ENCODE data around the gene BTBD9. TPM values are rescaled to one million over a fixed set of nuclear protein-coding genes. Genes with fewer than 3 reads are reported as not detected.

BTBD9 gene
- total and polyA plus RNA-seq, 10 donors: 1.2 to 43.1 (median 27.8) TPM

- TF ChIP-seq, protein P1, sequence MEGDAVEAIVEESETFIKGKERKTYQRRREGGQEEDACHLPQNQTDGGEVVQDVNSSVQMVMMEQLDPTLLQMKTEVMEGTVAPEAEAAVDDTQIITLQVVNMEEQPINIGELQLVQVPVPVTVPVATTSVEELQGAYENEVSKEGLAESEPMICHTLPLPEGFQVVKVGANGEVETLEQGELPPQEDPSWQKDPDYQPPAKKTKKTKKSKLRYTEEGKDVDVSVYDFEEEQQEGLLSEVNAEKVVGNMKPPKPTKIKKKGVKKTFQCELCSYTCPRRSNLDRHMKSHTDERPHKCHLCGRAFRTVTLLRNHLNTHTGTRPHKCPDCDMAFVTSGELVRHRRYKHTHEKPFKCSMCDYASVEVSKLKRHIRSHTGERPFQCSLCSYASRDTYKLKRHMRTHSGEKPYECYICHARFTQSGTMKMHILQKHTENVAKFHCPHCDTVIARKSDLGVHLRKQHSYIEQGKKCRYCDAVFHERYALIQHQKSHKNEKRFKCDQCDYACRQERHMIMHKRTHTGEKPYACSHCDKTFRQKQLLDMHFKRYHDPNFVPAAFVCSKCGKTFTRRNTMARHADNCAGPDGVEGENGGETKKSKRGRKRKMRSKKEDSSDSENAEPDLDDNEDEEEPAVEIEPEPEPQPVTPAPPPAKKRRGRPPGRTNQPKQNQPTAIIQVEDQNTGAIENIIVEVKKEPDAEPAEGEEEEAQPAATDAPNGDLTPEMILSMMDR (IDR thresholded peaks at IDR 0.05 in 8 of 11, conservative IDR thresholded peaks at IDR 0.05 in 3 of 11): no peak
- peak in 2 of 3 donors; percentile 34 to 35 for TF ChIP-seq POLR2AphosphoS5 (IDR thresholded peaks at IDR 0.05)
- intact Hi-C loops (cut with DNase I; ENCODE audit: low total_unique reads): no loop called here
- Histone ChIP-seq H3K27me3 (replicated peaks in 1 of 7) (no peaks in the 10 kb centered on the region), H3K4me1 (peaks cover 0 to 26% (median 8%) of the 10 kb centered on the region in 6 donors), H3K36me3 (peaks cover 0 to 67% (median 14%) of the 10 kb centered on the region in 6 donors), H3K27ac (no peak overlapping the region), H3K9me3 (no peaks in the 10 kb centered on the region), H3K4me3 (no peak overlapping the region)
- no peak for DNase-seq
- 92 to 97% (median 96%) methylated on average over 21 to 22 of the region's 22 CpGs for WGBS, 5 donors
Observed at GRCh38 chr6:38151580-38152500, 487.9 kb downstream of the BTBD9 start.

- TF ChIP-seq, protein P1 (IDR thresholded peaks at IDR 0.05 in 8 of 11, conservative IDR thresholded peaks at IDR 0.05 in 3 of 11): no peak
- TF ChIP-seq POLR2A (IDR thresholded peaks at IDR 0.05): no peak
- no peak for TF ChIP-seq POLR2AphosphoS5 (IDR thresholded peaks at IDR 0.05)
- no peaks in the 10 kb centered on the region for H3K27me3 ChIP-seq (replicated peaks in 1 of 7)
- intact Hi-C loops (cut with DNase I; ENCODE audit: low total_unique reads): no loop called here
- H3K9me3 ChIP-seq: no peaks in the 10 kb centered on the region
- no peak overlapping the region for H3K4me3 ChIP-seq
- WGBS, 5 donors: 92 to 96% (median 94%) methylated on average over 11 of the region's 11 CpGs
- no peak overlapping the region for H3K27ac ChIP-seq
- DNase-seq: no peak
- peaks cover 0 to 75% (median 14%) of the 10 kb centered on the region in 6 donors for H3K36me3 ChIP-seq
- peaks cover 0 to 26% (median 8%) of the 10 kb centered on the region in 6 donors for H3K4me1 ChIP-seq
Observed at GRCh38 chr6:38150681-38151296, 488.9 kb downstream of the BTBD9 start.

- intact Hi-C loops (cut with DNase I; ENCODE audit: low total_unique reads): no loop called here
- no peak overlapping the region for H3K4me3 ChIP-seq
- H3K36me3 ChIP-seq: peaks cover 0 to 79% (median 13%) of the 10 kb centered on the region in 6 donors
- H3K4me1 ChIP-seq: peaks cover 0 to 21% (median 5%) of the 10 kb centered on the region in 6 donors
- H3K27ac ChIP-seq: no peak overlapping the region
- DNase-seq: no peak
- 94 to 98% (median 97%) methylated on average over 3 of the region's 3 CpGs for WGBS, 5 donors
- no peaks in the 10 kb centered on the region for H3K27me3 ChIP-seq (replicated peaks in 1 of 7)
- TF ChIP-seq POLR2AphosphoS5 (IDR thresholded peaks at IDR 0.05) (no peak), POLR2A (IDR thresholded peaks at IDR 0.05) (no peak)
- TF ChIP-seq, protein P1 (IDR thresholded peaks at IDR 0.05 in 8 of 11, conservative IDR thresholded peaks at IDR 0.05 in 3 of 11): no peak
- H3K9me3 ChIP-seq: no peaks in the 10 kb centered on the region
Observed at GRCh38 chr6:38150021-38150420, 489.7 kb downstream of the BTBD9 start.

- no peak for DNase-seq
- WGBS, 5 donors: 87 to 100% (median 92%) methylated on average over 2 of the region's 2 CpGs
- H3K4me1 ChIP-seq: peaks cover 0 to 16% (median 0%) of the 10 kb centered on the region in 6 donors
- no peaks in the 10 kb centered on the region for H3K27me3 ChIP-seq (replicated peaks in 1 of 7)
- H3K36me3 ChIP-seq: peaks cover 0 to 79% (median 11%) of the 10 kb centered on the region in 6 donors
- no peak overlapping the region for H3K4me3 ChIP-seq
- no peaks in the 10 kb centered on the region for H3K9me3 ChIP-seq
- H3K27ac ChIP-seq: no peak overlapping the region
- intact Hi-C loops (cut with DNase I; ENCODE audit: low total_unique reads): no loop called here
- no peak for TF ChIP-seq POLR2A (IDR thresholded peaks at IDR 0.05)
- TF ChIP-seq POLR2AphosphoS5 (IDR thresholded peaks at IDR 0.05): no peak
- TF ChIP-seq, protein P1 (IDR thresholded peaks at IDR 0.05 in 8 of 11, conservative IDR thresholded peaks at IDR 0.05 in 3 of 11): no peak
Observed at GRCh38 chr6:38149531-38149930, 490.2 kb downstream of the BTBD9 start.
